HCT116 (cell line): ENCODE results near the gene SULT1C4. TPM values are rescaled to one million over a fixed set of nuclear protein-coding genes. Genes with fewer than 3 reads are reported as not detected.

Source experiments
- ATAC-seq: fragments of 200-7000 bp; cut with Tn5 transposase; 2 replicates; pipeline ENCODE4 v1.9.1; 2020; ENCODE audit warnings: mild to moderate bottlenecking, moderate library complexity
- BruUV-seq: library from RNA; stranded (reverse); fragments of 400-500 nt; replicated peaks from 2 replicates; lab custom pipeline; 2021; lab: Mats Ljungman, UMichigan
- CTCF ChIA-PET: fragments of 300-600 bp; sonication (Branson Sonifier 250); formaldehyde crosslinking; loops from one replicate; lab custom pipeline; 2021; ENCODE audit warnings: antibody characterized with exemption; lab: Charles Lee
- POLR2A ChIA-PET: fragments of 300-600, 350-600 bp; sonication (Branson Sonifier 250); formaldehyde crosslinking; loops from one replicate; lab custom pipeline; 2021; ENCODE audit warnings: antibody characterized with exemption; lab: Charles Lee
- RAD21 ChIA-PET, 2 experiments: fragments of 300-600 bp; sonication (Branson Sonifier 250); formaldehyde crosslinking; loops; one replicate each; lab custom pipeline; 2023; ENCODE audit warnings: low total read pairs in 2 of 2; ENCODE audit not compliant: uncharacterized antibody in 2 of 2, unreplicated experiment in 2 of 2, low non-redundant PET in 1 of 2; lab: Charles Lee
- DNase-seq: peaks from one replicate; pipeline ENCODE4 v3.0.0-alpha.2; 2010; ENCODE audit warnings: low read depth, low spot score
- H2AFZ ChIP-seq: fragments of 200-600 bp; shearing (Covaris generic), sonication (generic); 2 replicates; pipeline ENCODE4 v1.6.1; 2017; ENCODE audit warnings: low read depth, mixed run types, mixed read lengths, antibody characterized with exemption, low read length; ENCODE audit not compliant: poor library complexity, severe bottlenecking
- H3K27ac ChIP-seq: 2 replicates; pipeline ENCODE4 v1.5.1; 2012; ENCODE audit warnings: low read depth, low read length
- H3K27me3 ChIP-seq: fragments of 200-600 bp; sonication (generic); 2 replicates; pipeline ENCODE4 v1.6.1; 2016; ENCODE audit warnings: mixed run types, low read length, mixed read lengths; ENCODE audit not compliant: insufficient read depth
- H3K36me3 ChIP-seq, 2 experiments: fragments of 200-500 bp in 1 of 2; fragments of 200-600 bp in 1 of 2; sonication (Bioruptor generic) in 1 of 2; sonication (generic) in 1 of 2; 2 replicates each; pipeline versions ENCODE4 v1.5.1 to v1.6.1; 2014 to 2016; ENCODE audit warnings: low read length in 2 of 2, inconsistent platforms in 1 of 2, mixed read lengths in 1 of 2, mixed run types in 1 of 2; ENCODE audit not compliant: insufficient read depth in 2 of 2, control insufficient read depth in 1 of 2
- H3K4me1 ChIP-seq, 2 experiments: fragments of 200-600 bp in 1 of 2; sonication (generic) in 1 of 2; 2 replicates each; pipeline versions ENCODE4 v1.5.1 to v1.6.1; 2012 to 2017; ENCODE audit warnings: low read length in 2 of 2, inconsistent platforms in 1 of 2, mild to moderate bottlenecking in 1 of 2, mixed read lengths in 1 of 2, mixed run types in 1 of 2, moderate library complexity in 1 of 2; ENCODE audit not compliant: insufficient read depth in 2 of 2, control insufficient read depth in 1 of 2
- H3K4me2 ChIP-seq: fragments of 200-600 bp; sonication (generic); 2 replicates; pipeline ENCODE4 v1.6.1; 2017; ENCODE audit warnings: mixed run types, low read length, mixed read lengths
- H3K4me3 ChIP-seq, 2 experiments: fragments of 200-600 bp in 1 of 2; sonication (generic) in 1 of 2; replicated peaks in 1 of 2; 2 replicates each; pipeline ENCODE4 v1.5.1; 2011 to 2016; ENCODE audit warnings: low read length in 2 of 2, control low read depth in 1 of 2, low read depth in 1 of 2, mild to moderate bottlenecking in 1 of 2, mixed read lengths in 1 of 2, mixed run types in 1 of 2
- H3K79me2 ChIP-seq: fragments of 200-600 bp; sonication (generic); 2 replicates; pipeline ENCODE4 v1.6.1; 2017; ENCODE audit warnings: mild to moderate bottlenecking, mixed run types, low read length, moderate library complexity, mixed read lengths; ENCODE audit not compliant: insufficient read depth
- H3K9ac ChIP-seq: fragments of 200-600 bp; sonication (generic); 2 replicates; pipeline ENCODE4 v1.6.1; 2016; ENCODE audit warnings: low read length, mixed read lengths
- H3K9me2 ChIP-seq: fragments of 200-600 bp; sonication (generic), shearing (Covaris generic); 2 replicates; pipeline ENCODE4 v1.6.1; 2017; ENCODE audit warnings: mixed run types, mild to moderate bottlenecking, moderate library complexity; ENCODE audit not compliant: insufficient read depth
- H3K9me3 ChIP-seq, 2 experiments: fragments of 200-500 bp in 1 of 2; fragments of 200-600 bp in 1 of 2; sonication (Bioruptor generic) in 1 of 2; sonication (generic) in 1 of 2; 2 replicates each; pipeline ENCODE4 v1.6.1; 2014 to 2017; ENCODE audit warnings: low read length in 2 of 2, mixed read lengths in 2 of 2, inconsistent platforms in 1 of 2, low read depth in 1 of 2, mild to moderate bottlenecking in 1 of 2, mixed run types in 1 of 2, moderate library complexity in 1 of 2; ENCODE audit not compliant: control insufficient read depth in 1 of 2, insufficient read depth in 1 of 2
- H4K20me1 ChIP-seq: fragments of 200-600 bp; sonication (generic), shearing (Covaris generic); 2 replicates; pipeline ENCODE4 v1.6.1; 2017; ENCODE audit warnings: mixed run types, mild to moderate bottlenecking, moderate library complexity; ENCODE audit not compliant: insufficient read depth
- CBX3 ChIP-seq: IDR thresholded peaks from 2 replicates; pipeline ENCODE4 v1.6.1; 2012; ENCODE audit warnings: low read depth
- CEBPB ChIP-seq: IDR thresholded peaks from 2 replicates; pipeline ENCODE4 v1.6.1; 2012; ENCODE audit warnings: low read depth
- EZH2phosphoT487 ChIP-seq: fragments of 200-600 bp; IDR thresholded peaks from 2 replicates; pipeline ENCODE4 v1.6.1; 2018; ENCODE audit warnings: antibody characterized with exemption, borderline replicate concordance
- FOSL1 ChIP-seq: IDR thresholded peaks from 2 replicates; pipeline ENCODE4 v1.6.1; 2012; ENCODE audit warnings: low read depth
- JUND ChIP-seq: IDR thresholded peaks from 2 replicates; pipeline ENCODE4 v1.6.1; 2012
- POLR2AphosphoS5 ChIP-seq: IDR thresholded peaks from 2 replicates; pipeline ENCODE4 v1.6.1; 2011; ENCODE audit warnings: mild to moderate bottlenecking, low read depth, low read length, moderate library complexity
- SP1 ChIP-seq: IDR thresholded peaks from 2 replicates; pipeline ENCODE4 v1.6.1; 2012; ENCODE audit warnings: low read depth
- YY1 ChIP-seq: IDR thresholded peaks from 2 replicates; pipeline ENCODE4 v1.6.1; 2011; ENCODE audit warnings: low read length, low read depth, moderate library complexity, mild to moderate bottlenecking; ENCODE audit not compliant: insufficient replicate concordance; ENCODE audit errors: extremely low read depth
- intact Hi-C: fragments of 100-400 bp; cut with micrococcal nuclease; formaldehyde crosslinking; loops from 2 replicates; pipeline ENCODE4 v1.10.0; 2022
- total RNA-seq: library from RNA; stranded (reverse); gene quantifications from one replicate; pipeline ENCODE4 v1.2.1, GENCODE V29; 2021; ENCODE audit not compliant: unreplicated experiment
- TF ChIP-seq, protein P1 (sequence below), 3 experiments: fragments of 200-600 bp in 1 of 3; sonication (generic) in 1 of 3; IDR thresholded peaks in 2 of 3; conservative IDR thresholded peaks in 1 of 3; 2 replicates each; pipeline ENCODE4 v1.5.1; 2012 to 2017; ENCODE audit warnings: low read depth in 2 of 3, low read length in 2 of 3, antibody characterized with exemption in 1 of 3, borderline replicate concordance in 1 of 3, control low read depth in 1 of 3, mild to moderate bottlenecking in 1 of 3, mixed read lengths in 1 of 3, mixed run types in 1 of 3, moderate library complexity in 1 of 3; ENCODE audit not compliant: insufficient read depth in 1 of 3

Gene SULT1C4
- total RNA-seq, 1 experiment from 2014 or later = not detected

DNA sequence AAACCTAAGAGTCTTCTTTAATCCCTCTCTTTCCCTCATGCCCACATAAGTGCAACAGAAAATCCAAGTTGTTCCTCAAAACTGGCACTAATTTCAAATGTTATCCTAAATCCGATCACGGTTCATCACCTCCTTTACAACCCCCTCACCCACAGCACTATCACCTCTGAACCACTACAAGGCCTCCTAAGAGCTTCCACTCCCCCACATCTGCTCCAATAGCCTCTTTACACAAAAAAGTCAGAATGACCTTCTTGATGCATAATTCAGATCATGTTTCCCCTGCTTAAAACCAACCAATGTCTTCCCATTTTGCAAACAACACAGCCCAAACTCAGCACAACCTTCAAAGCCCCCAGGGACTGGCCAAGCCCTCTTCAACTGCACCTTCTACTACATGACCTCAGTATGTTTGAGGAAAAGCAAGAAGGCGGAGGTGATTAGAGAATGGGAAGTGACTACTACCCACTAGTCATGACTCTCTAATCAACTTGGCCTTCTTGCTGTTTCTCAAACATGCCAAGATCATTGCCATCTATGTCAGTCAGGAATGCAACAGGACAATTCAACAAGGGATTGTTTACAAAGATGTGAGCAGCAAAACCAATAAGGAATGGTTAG lies 36.6 kb downstream of the SULT1C4 start:
- Histone ChIP-seq H3K79me2 (no peaks in the 10 kb centered on the region), H3K9me2 (no peaks in the 10 kb centered on the region), H3K4me1 (peaks cover 0 to 12% of the 10 kb centered on the region in 2 experiments; a peak in 3 of 4 replicates), H4K20me1 (no peaks in the 10 kb centered on the region), H3K9ac (no peak overlapping the region), H3K27me3 (no peaks in the 10 kb centered on the region), H3K4me2 (no peak overlapping the region), H3K36me3 (no peaks in the 10 kb centered on the region), H2AFZ (no peak overlapping the region), H3K27ac (no peak overlapping the region), H3K9me3 (no peaks in the 10 kb centered on the region), H3K4me3 (no peak overlapping the region)
- ChIA-PET RAD21 (no interaction called here), CTCF (no interaction called here), POLR2A (no interaction called here)
- TF ChIP-seq YY1 (no peak), SP1 (no peak), FOSL1 (no peak), CBX3 (no peak), JUND (no peak), EZH2phosphoT487 (no peak), CEBPB (no peak), POLR2AphosphoS5 (no peak)
- TF ChIP-seq, protein P1, sequence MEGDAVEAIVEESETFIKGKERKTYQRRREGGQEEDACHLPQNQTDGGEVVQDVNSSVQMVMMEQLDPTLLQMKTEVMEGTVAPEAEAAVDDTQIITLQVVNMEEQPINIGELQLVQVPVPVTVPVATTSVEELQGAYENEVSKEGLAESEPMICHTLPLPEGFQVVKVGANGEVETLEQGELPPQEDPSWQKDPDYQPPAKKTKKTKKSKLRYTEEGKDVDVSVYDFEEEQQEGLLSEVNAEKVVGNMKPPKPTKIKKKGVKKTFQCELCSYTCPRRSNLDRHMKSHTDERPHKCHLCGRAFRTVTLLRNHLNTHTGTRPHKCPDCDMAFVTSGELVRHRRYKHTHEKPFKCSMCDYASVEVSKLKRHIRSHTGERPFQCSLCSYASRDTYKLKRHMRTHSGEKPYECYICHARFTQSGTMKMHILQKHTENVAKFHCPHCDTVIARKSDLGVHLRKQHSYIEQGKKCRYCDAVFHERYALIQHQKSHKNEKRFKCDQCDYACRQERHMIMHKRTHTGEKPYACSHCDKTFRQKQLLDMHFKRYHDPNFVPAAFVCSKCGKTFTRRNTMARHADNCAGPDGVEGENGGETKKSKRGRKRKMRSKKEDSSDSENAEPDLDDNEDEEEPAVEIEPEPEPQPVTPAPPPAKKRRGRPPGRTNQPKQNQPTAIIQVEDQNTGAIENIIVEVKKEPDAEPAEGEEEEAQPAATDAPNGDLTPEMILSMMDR (IDR thresholded peaks at IDR 0.05 in 2 of 3, conservative IDR thresholded peaks at IDR 0.05 in 1 of 3; ENCODE audit: borderline replicate concordance in 1 of 3, insufficient read depth in 1 of 3, low read depth in 2 of 3, low read length in 2 of 3) = no peak
- no peak for ATAC-seq
- no peak for DNase-seq
- BruUV-seq = no TSS peak
- intact Hi-C loops = no loop called here
